Measurements from ENCODE around the gene FAM241B. TPM values are rescaled to one million over a fixed set of nuclear protein-coding genes. Genes with fewer than 3 reads are reported as not detected.

FAM241B gene
- total RNA-seq, 1 donor from 2014 or later, result 5.3 TPM

DNA sequence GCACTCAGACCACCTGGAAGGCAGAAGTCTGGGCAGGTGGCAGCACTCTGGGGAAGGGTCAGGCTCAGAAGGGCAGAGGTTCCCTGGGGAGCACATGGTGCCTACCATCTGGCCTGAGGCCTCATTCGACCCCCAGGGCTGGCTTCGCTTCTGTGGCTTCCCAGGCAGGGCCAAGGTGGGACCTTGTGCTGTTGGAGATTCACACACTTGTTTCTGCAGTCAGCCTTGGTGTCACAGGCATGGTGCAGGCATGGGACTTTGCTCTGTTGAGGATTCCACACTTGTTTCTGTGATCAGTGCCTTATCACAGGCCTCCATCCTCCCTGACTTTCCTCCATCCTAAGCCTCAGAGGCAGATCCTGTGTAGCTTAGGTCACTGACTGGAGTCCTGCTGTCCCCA is 11.3 kb upstream of the FAM241B start:
- no peaks in the 10 kb centered on the region for H3K36me3 ChIP-seq
- no peaks in the 10 kb centered on the region for H3K4me1 ChIP-seq
- H3K4me3 ChIP-seq, result no peak overlapping the region
- no peak overlapping the region for H3K27ac ChIP-seq (replicated peaks)
- DNase-seq, result no peak
- peaks cover 56% of the 10 kb centered on the region for H3K27me3 ChIP-seq (ENCODE audit: low read depth)
- TF ChIP-seq, protein P1, sequence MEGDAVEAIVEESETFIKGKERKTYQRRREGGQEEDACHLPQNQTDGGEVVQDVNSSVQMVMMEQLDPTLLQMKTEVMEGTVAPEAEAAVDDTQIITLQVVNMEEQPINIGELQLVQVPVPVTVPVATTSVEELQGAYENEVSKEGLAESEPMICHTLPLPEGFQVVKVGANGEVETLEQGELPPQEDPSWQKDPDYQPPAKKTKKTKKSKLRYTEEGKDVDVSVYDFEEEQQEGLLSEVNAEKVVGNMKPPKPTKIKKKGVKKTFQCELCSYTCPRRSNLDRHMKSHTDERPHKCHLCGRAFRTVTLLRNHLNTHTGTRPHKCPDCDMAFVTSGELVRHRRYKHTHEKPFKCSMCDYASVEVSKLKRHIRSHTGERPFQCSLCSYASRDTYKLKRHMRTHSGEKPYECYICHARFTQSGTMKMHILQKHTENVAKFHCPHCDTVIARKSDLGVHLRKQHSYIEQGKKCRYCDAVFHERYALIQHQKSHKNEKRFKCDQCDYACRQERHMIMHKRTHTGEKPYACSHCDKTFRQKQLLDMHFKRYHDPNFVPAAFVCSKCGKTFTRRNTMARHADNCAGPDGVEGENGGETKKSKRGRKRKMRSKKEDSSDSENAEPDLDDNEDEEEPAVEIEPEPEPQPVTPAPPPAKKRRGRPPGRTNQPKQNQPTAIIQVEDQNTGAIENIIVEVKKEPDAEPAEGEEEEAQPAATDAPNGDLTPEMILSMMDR (IDR thresholded peaks at IDR 0.05; ENCODE audit: borderline replicate concordance), result no peak
- intact Hi-C loops (cut with micrococcal nuclease), result no loop called here
- peaks cover under 1% of the 10 kb centered on the region for H3K9me3 ChIP-seq (replicated peaks)

DNA sequence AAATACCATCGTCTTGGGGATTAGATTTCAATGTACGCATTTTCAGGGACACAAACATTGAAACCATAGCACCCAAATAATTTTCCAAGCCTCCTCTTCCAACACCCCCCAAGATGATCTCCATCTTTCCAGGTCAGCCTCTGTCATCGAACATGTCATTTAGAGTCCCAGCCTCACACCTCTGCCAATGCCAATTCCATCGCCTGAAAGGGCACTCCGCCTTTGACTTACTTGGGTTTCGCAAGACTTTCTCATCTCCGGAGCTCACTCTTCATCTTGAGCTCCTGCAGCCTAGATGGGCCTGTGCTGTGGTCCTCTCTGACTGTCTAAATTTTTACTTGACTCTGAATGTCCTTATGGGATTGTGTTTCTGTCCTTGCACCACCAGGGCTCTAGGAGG is 10.4 kb upstream of the FAM241B start:
- H3K27ac ChIP-seq (replicated peaks), result no peak overlapping the region
- TF ChIP-seq, protein P1 (IDR thresholded peaks at IDR 0.05; ENCODE audit: borderline replicate concordance), result no peak
- H3K4me1 ChIP-seq, result no peaks in the 10 kb centered on the region
- no peak for DNase-seq
- peaks cover 56% of the 10 kb centered on the region for H3K27me3 ChIP-seq (ENCODE audit: low read depth)
- no peak overlapping the region for H3K4me3 ChIP-seq
- peaks cover 7% of the 10 kb centered on the region for H3K9me3 ChIP-seq (replicated peaks)
- no peaks in the 10 kb centered on the region for H3K36me3 ChIP-seq
- intact Hi-C loops (cut with micrococcal nuclease), result no loop called here

DNA sequence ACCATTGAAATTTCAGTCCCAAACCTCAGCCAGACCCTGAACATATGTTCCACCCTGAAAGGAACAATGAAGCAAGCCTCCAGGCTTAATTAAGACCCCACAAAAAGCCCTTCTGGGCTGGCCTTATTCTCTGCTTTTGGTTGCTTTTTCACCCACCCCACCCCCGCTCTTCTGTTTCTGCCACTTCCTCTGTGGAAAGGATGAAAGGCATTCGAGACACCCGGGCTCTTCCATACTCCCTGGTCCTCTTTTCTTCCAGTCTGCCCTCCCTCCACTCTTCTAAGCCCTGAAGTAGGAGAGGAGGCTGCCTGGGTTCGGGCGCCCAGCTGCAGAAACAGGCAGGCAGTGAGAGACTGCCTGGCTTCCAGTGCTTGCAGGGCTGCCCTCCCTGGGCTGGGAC is 9.4 kb upstream of the FAM241B start:
- no peaks in the 10 kb centered on the region for H3K36me3 ChIP-seq
- intact Hi-C loops (cut with micrococcal nuclease), result no loop called here
- TF ChIP-seq, protein P1 (IDR thresholded peaks at IDR 0.05; ENCODE audit: borderline replicate concordance), result no peak

DNA sequence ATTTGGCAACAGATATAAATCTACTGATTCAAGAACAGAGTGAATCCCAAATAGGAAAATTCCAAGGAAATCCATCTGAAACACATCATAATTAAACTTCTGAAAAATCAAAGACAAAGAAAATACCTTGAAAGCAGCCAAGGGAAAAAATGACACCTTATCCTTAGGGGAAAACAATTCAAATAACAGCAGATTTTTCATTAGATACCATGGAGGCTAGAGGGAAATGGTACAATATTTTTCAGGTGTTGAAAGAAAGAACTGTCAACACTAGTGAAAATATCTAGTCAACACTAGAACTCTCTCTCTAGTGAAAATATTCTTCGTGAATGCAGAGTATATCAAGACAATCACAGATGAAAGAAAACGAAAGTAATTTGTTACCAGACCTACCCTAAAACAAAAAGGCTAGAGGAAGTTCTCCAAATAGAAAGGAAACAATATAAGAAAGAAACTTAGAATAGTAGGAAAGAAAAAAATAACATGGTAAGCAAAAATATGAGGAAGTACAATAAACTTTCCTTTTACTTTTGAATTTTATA is 5.7 kb upstream of the FAM241B start:
- peaks cover 56% of the 10 kb centered on the region for H3K27me3 ChIP-seq (ENCODE audit: low read depth)
- TF ChIP-seq, protein P1 (IDR thresholded peaks at IDR 0.05; ENCODE audit: borderline replicate concordance), result no peak
- no peaks in the 10 kb centered on the region for H3K36me3 ChIP-seq
- intact Hi-C loops (cut with micrococcal nuclease), result no loop called here
- no peak for DNase-seq
- peaks cover under 1% of the 10 kb centered on the region for H3K4me1 ChIP-seq
- H3K27ac ChIP-seq (replicated peaks), result no peak overlapping the region
- H3K9me3 ChIP-seq (replicated peaks), result peaks cover 7% of the 10 kb centered on the region
- H3K4me3 ChIP-seq, result no peak overlapping the region

More for the DNA sequence above, 9.4 kb upstream of the FAM241B start:
- H3K9me3 ChIP-seq (replicated peaks), result peaks cover 7% of the 10 kb centered on the region
- H3K4me1 ChIP-seq, result no peaks in the 10 kb centered on the region
- H3K4me3 ChIP-seq, result no peak overlapping the region
- peaks cover 56% of the 10 kb centered on the region for H3K27me3 ChIP-seq (ENCODE audit: low read depth)
- DNase-seq, result no peak
- H3K27ac ChIP-seq (replicated peaks), result no peak overlapping the region

DNA sequence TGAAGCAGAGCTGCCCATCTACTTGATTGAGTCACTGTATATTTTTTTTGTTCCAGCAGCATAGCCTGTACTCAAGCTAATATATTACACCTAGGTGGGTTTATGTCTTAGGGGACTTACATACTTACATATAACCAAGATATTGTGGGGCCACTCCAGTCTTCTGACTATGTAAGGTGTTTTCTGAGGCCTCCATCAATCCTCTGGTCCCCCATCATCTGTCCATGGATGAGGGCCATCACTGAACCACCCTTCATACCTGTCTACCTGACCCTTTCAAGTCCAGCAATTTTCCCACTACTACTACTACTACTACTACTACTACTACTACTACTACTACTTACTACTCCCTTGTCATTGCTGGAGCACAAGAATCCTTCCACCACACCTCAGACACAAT is 3.2 kb upstream of the FAM241B start:
- Histone ChIP-seq H3K27ac (replicated peaks) (no peak overlapping the region), H3K27me3 (ENCODE audit: low read depth) (peaks cover 52% of the 10 kb centered on the region), H3K9me3 (replicated peaks) (peaks cover 7% of the 10 kb centered on the region), H3K4me1 (peaks cover 16% of the 10 kb centered on the region), H3K36me3 (no peaks in the 10 kb centered on the region), H3K4me3 (no peak overlapping the region)
- TF ChIP-seq, protein P1 (IDR thresholded peaks at IDR 0.05; ENCODE audit: borderline replicate concordance), result no peak
- no peak for DNase-seq
- intact Hi-C loops (cut with micrococcal nuclease), result no loop called here

Data from left ventricle myocardium inferior (tissue), 1 donor.